Neutrophil (primary cell): ENCODE data around the gene TNNT2.

Experiments used
- H3K27ac ChIP-seq: fragments of 200-600 bp; sonication (generic); 2 replicates; pipeline ENCODE4 v1.5.1; 2016; ENCODE audit warnings: mild to moderate bottlenecking, moderate library complexity
- H3K27me3 ChIP-seq: fragments of 200-600 bp; sonication (generic); 2 replicates; pipeline ENCODE4 v1.6.0; 2016; ENCODE audit warnings: mild to moderate bottlenecking
- H3K36me3 ChIP-seq: fragments of 200-600 bp; sonication (generic); 2 replicates; pipeline ENCODE4 v1.5.1; 2017
- H3K4me1 ChIP-seq, 2 experiments: fragments of 200-600 bp in 1 of 2; sonication (generic) in 1 of 2; 1 replicate in 1 of 2; 2 replicates in 1 of 2; pipeline versions ENCODE4 v1.5.1 to v1.6.1; 2013 to 2016; ENCODE audit warnings: low read depth in 1 of 2, low read length in 1 of 2, mild to moderate bottlenecking in 1 of 2, moderate library complexity in 1 of 2; ENCODE audit not compliant: control insufficient read depth in 1 of 2, insufficient read depth in 1 of 2
- H3K4me3 ChIP-seq, 2 experiments: fragments of 200-600 bp in 1 of 2; sonication (generic) in 1 of 2; 1 replicate in 1 of 2; 2 replicates in 1 of 2; pipeline ENCODE4 v1.5.1; 2013 to 2016; ENCODE audit warnings: low read depth in 1 of 2, low read length in 1 of 2, mild to moderate bottlenecking in 1 of 2, moderate library complexity in 1 of 2
- H3K9me3 ChIP-seq: fragments of 200-600 bp; sonication (generic); 2 replicates; pipeline ENCODE4 v1.5.1; 2016
- CTCF ChIP-seq: fragments of 200-600 bp; sonication (generic); IDR thresholded peaks from 2 replicates; pipeline ENCODE4 v1.5.1; 2016; ENCODE audit warnings: antibody characterized with exemption

The TNNT2 gene

GRCh38 chr1:201378804-201379203 lies 1.3 kb upstream of the TNNT2 start:
- TF ChIP-seq CTCF, result no peak
- peaks cover 30% of the 10 kb centered on the region for H3K27me3 ChIP-seq
- no peak overlapping the region for H3K27ac ChIP-seq
- no peaks in the 10 kb centered on the region for H3K4me1 ChIP-seq
- H3K4me3 ChIP-seq, result no peak overlapping the region
- no peaks in the 10 kb centered on the region for H3K9me3 ChIP-seq
- no peaks in the 10 kb centered on the region for H3K36me3 ChIP-seq

GRCh38 chr1:201376464-201377374 lies 761 bp downstream of the TNNT2 start:
- no peak for TF ChIP-seq CTCF
- no peaks in the 10 kb centered on the region for H3K9me3 ChIP-seq
- peaks cover 51% of the 10 kb centered on the region for H3K27me3 ChIP-seq
- H3K4me1 ChIP-seq, result no peaks in the 10 kb centered on the region
- H3K4me3 ChIP-seq, result no peak overlapping the region
- no peaks in the 10 kb centered on the region for H3K36me3 ChIP-seq
- no peak overlapping the region for H3K27ac ChIP-seq

DNA sequence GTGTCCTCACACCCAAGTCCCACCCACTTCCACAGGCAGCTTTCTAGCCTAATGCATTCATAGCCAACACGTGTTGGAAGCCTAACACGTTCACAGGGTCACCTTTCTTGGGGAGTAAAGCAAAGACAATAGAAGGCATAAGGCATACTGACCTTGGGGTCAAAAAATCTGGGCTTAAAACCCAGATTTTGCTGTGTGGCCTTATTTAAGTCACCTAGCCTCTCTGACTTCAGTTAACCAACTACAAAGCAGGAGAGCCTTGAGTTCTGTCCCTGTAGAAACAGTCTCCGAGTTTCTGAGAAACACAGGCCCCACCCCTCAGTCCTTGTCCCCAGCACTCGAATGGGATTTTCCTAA lies 1.4 kb downstream of the TNNT2 start:
- H3K4me1 ChIP-seq, result no peaks in the 10 kb centered on the region
- no peak overlapping the region for H3K27ac ChIP-seq
- no peaks in the 10 kb centered on the region for H3K36me3 ChIP-seq
- H3K4me3 ChIP-seq, result no peak overlapping the region
- H3K9me3 ChIP-seq, result no peaks in the 10 kb centered on the region
- no peak for TF ChIP-seq CTCF
- peaks cover 57% of the 10 kb centered on the region for H3K27me3 ChIP-seq

- H3K27ac ChIP-seq, result no peak overlapping the region
- no peaks in the 10 kb centered on the region for H3K9me3 ChIP-seq
- peaks cover 60% of the 10 kb centered on the region for H3K27me3 ChIP-seq
- no peak overlapping the region for H3K4me3 ChIP-seq
- no peak for TF ChIP-seq CTCF
- no peaks in the 10 kb centered on the region for H3K4me1 ChIP-seq
- H3K36me3 ChIP-seq, result no peaks in the 10 kb centered on the region
These were observed 2.3 kb downstream of the TNNT2 start for GRCh38 chr1:201375169-201375568.

- H3K4me3 ChIP-seq, result no peak overlapping the region
- TF ChIP-seq CTCF, result no peak
- no peaks in the 10 kb centered on the region for H3K9me3 ChIP-seq
- H3K27ac ChIP-seq, result no peak overlapping the region
- H3K27me3 ChIP-seq, result peaks cover 66% of the 10 kb centered on the region
- H3K36me3 ChIP-seq, result no peaks in the 10 kb centered on the region
- H3K4me1 ChIP-seq, result no peaks in the 10 kb centered on the region
These were observed 3.1 kb downstream of the TNNT2 start for GRCh38 chr1:201374364-201374763.
